ENCODE data around the gene DNAJC16.

The DNAJC16 gene

DNA sequence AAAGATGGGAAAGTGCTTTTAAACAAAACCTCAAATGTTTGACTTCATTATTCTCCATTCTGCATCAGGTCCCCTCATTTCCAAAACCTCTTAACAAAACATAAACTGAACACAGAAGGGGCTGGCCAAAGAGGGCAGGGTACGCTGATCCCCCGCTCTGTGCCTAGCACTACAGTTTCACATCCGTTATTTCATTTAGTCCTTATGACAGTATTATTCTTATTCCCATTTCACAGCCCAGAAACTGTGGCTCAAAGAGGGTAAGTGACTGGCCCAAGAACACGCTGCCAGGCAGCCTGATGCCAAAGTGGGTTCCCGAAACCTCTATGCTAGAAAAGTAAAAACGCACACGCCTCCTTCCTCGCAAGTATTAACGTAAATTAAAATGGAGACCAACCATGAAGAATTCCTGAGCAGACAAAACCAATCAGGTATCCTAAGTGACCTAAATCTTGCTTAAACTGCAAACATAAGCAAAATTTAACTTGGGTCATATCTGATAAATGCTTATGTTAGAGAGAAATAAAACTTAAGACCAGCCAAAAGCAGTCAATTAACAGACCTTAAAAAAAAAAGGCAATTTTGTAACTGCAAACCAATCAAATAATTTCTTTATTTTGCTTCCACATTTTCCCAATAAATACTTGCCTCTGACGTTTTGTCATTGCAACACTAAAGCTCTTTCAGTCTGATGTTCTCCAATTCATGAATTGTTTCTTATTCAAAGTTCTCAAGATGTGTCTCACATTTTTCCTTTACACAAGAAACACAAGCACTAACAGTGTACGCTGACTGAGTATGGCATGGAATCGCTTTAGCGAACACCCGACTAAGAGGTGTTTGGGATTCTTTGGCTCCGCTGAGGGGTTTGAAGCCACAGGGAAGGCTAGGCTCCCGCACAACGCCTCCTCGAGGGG, 3.3 kb upstream of the DNAJC16 start (continued):
- no peak for TF ChIP-seq ZNF561 (tag by site-specific recombination; IDR thresholded peaks at IDR 0.05; ENCODE audit: borderline replicate concordance)

DNA sequence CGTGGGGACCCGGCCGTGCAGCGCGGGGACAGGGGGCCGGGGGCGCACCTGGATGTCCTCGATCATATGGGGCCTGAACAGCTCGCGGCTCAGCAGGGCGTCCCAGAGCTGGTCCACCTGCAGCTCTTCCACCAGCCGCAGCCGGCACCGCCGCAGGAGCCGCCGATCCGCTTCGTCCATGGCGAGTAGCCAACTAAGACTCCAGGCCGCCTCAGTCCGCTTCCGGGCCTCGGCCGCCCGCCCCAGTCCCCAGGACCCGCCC, 2.7 kb upstream of the DNAJC16 start, which contains the start of gene CASP9:
Gene CASP9, minus strand, starts transcription at position 195 of the 262 bp plus-strand sequence. Its CDS starts 15 bp downstream, at position 180.
- H3K9me3 ChIP-seq (ENCODE audit: control insufficient read depth, insufficient read depth, low read depth, low read length): no peaks in the 10 kb centered on the region
- H3K36me3 ChIP-seq (ENCODE audit: control insufficient read depth in 2 of 2, insufficient read depth in 1 of 2, low read length in 2 of 2): peaks cover 0 to under 1% of the 10 kb centered on the region in 2 experiments; a peak in 1 of 3 replicates
- H3K4me1 ChIP-seq (ENCODE audit: control insufficient read depth, insufficient read depth, low read length): peaks cover 7% of the 10 kb centered on the region
- peak within 1 kb of the TSS; percentile 83 for H3K4me3 ChIP-seq (ENCODE audit: low read depth, low read length)
- ChIA-PET CTCF (no interaction called here), POLR2A (interaction anchor here (0.6 kb wide), 1 partner anchor 1916 kb away, joined by 3 read pairs; the partner anchor contains the start of gene RCC2)
- peak within 1 kb of the TSS; percentile 16; the same call in 1 of the 2 replicates for H3K27ac ChIP-seq (ENCODE audit: extremely low read depth, low read depth, low read length)
- TF ChIP-seq SETDB1 (IDR thresholded peaks at IDR 0.05; ENCODE audit: insufficient read length, low read length) (no peak), GLIS2 (tag by site-specific recombination; IDR thresholded peaks at IDR 0.05) (peak; percentile 26), ZNF664 (tag by site-specific recombination; IDR thresholded peaks at IDR 0.05) (no peak), ZNF621 (tag by site-specific recombination; IDR thresholded peaks at IDR 0.05) (no peak), ZNF623 (tag by site-specific recombination; IDR thresholded peaks at IDR 0.05) (no peak), ZNF560 (tag by site-specific recombination; IDR thresholded peaks at IDR 0.05; ENCODE audit: borderline replicate concordance) (no peak), ZNF10 (tag by site-specific recombination; IDR thresholded peaks at IDR 0.05) (no peak), ZNF132 (tag by site-specific recombination; IDR thresholded peaks at IDR 0.05; ENCODE audit: borderline replicate concordance) (no peak), YY1 (tag by site-specific recombination; IDR thresholded peaks at IDR 0.05) (no peak), ZNF133 (tag by site-specific recombination; IDR thresholded peaks at IDR 0.05) (no peak), KLF9 (tag by site-specific recombination; IDR thresholded peaks at IDR 0.05; ENCODE audit: low read depth) (peak; percentile 25; the same call in 1 of the 2 replicates), SP7 (tag by site-specific recombination; IDR thresholded peaks at IDR 0.05) (peak; percentile 16), MZF1 (tag by site-specific recombination; IDR thresholded peaks at IDR 0.05; ENCODE audit: borderline replicate concordance) (no peak), ZNF830 (tag by site-specific recombination; IDR thresholded peaks at IDR 0.05; ENCODE audit: low read depth) (no peak), ZNF341 (tag by site-specific recombination; IDR thresholded peaks at IDR 0.05; ENCODE audit: low read depth) (peak; percentile 93), TRIM28 (IDR thresholded peaks at IDR 0.05; ENCODE audit: borderline replicate concordance, low read length) (no peak), SCRT2 (tag by site-specific recombination; IDR thresholded peaks at IDR 0.05) (peak; percentile 61), ZBTB17 (tag by site-specific recombination; IDR thresholded peaks at IDR 0.05) (no peak), ZFP37 (tag by site-specific recombination; IDR thresholded peaks at IDR 0.05) (no peak), ZNF223 (tag by site-specific recombination; IDR thresholded peaks at IDR 0.05) (no peak), ZFHX2 (tag by site-specific recombination; conservative IDR thresholded peaks at IDR 0.05) (no peak)
- TF ChIP-seq, protein P1, sequence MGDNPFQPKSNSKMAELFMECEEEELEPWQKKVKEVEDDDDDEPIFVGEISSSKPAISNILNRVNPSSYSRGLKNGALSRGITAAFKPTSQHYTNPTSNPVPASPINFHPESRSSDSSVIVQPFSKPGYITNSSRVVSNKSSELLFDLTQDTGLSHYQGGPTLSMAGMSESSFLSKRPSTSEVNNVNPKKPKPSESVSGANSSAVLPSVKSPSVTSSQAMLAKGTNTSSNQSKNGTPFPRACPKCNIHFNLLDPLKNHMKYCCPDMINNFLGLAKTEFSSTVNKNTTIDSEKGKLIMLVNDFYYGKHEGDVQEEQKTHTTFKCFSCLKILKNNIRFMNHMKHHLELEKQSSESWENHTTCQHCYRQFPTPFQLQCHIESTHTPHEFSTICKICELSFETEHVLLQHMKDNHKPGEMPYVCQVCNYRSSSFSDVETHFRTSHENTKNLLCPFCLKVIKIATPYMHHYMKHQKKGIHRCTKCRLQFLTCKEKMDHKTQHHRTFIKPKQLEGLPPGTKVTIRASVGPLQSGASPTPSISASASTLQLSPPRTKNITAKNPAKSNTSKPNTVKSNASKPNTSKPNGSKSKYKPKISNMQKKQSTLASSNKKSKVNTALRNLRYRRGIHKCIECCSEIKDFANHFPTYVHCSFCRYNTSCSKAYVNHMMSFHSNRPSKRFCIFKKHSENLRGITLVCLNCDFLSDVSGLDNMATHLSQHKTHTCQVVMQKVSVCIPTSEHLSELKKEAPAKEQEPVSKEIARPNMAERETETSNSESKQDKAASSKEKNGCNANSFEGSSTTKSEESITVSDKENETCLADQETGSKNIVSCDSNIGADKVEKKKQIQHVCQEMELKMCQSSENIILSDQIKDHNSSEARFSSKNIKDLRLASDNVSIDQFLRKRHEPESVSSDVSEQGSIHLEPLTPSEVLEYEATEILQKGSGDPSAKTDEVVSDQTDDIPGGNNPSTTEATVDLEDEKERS (tag by site-specific recombination; IDR thresholded peaks at IDR 0.05): no peak
- TF ChIP-seq, protein P2, sequence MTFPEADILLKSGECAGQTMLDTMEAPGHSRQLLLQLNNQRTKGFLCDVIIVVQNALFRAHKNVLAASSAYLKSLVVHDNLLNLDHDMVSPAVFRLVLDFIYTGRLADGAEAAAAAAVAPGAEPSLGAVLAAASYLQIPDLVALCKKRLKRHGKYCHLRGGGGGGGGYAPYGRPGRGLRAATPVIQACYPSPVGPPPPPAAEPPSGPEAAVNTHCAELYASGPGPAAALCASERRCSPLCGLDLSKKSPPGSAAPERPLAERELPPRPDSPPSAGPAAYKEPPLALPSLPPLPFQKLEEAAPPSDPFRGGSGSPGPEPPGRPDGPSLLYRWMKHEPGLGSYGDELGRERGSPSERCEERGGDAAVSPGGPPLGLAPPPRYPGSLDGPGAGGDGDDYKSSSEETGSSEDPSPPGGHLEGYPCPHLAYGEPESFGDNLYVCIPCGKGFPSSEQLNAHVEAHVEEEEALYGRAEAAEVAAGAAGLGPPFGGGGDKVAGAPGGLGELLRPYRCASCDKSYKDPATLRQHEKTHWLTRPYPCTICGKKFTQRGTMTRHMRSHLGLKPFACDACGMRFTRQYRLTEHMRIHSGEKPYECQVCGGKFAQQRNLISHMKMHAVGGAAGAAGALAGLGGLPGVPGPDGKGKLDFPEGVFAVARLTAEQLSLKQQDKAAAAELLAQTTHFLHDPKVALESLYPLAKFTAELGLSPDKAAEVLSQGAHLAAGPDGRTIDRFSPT (tag by site-specific recombination; IDR thresholded peaks at IDR 0.05): 0 out of 2 replicates have a peak, but pooled peaks have one; percentile 11
- TF ChIP-seq, protein P3, sequence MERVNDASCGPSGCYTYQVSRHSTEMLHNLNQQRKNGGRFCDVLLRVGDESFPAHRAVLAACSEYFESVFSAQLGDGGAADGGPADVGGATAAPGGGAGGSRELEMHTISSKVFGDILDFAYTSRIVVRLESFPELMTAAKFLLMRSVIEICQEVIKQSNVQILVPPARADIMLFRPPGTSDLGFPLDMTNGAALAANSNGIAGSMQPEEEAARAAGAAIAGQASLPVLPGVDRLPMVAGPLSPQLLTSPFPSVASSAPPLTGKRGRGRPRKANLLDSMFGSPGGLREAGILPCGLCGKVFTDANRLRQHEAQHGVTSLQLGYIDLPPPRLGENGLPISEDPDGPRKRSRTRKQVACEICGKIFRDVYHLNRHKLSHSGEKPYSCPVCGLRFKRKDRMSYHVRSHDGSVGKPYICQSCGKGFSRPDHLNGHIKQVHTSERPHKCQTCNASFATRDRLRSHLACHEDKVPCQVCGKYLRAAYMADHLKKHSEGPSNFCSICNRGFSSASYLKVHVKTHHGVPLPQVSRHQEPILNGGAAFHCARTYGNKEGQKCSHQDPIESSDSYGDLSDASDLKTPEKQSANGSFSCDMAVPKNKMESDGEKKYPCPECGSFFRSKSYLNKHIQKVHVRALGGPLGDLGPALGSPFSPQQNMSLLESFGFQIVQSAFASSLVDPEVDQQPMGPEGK (tag by site-specific recombination; IDR thresholded peaks at IDR 0.05): peak; percentile 25; the same call in 1 of the 2 replicates
- TF ChIP-seq, protein P4, sequence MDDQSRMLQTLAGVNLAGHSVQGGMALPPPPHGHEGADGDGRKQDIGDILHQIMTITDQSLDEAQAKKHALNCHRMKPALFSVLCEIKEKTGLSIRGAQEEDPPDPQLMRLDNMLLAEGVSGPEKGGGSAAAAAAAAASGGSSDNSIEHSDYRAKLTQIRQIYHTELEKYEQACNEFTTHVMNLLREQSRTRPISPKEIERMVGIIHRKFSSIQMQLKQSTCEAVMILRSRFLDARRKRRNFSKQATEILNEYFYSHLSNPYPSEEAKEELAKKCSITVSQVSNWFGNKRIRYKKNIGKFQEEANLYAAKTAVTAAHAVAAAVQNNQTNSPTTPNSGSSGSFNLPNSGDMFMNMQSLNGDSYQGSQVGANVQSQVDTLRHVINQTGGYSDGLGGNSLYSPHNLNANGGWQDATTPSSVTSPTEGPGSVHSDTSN (CRISPR knock-in tag; IDR thresholded peaks at IDR 0.05): 0 out of 2 replicates have a peak, but pooled peaks have one; percentile 45
- TF ChIP-seq, protein P5, sequence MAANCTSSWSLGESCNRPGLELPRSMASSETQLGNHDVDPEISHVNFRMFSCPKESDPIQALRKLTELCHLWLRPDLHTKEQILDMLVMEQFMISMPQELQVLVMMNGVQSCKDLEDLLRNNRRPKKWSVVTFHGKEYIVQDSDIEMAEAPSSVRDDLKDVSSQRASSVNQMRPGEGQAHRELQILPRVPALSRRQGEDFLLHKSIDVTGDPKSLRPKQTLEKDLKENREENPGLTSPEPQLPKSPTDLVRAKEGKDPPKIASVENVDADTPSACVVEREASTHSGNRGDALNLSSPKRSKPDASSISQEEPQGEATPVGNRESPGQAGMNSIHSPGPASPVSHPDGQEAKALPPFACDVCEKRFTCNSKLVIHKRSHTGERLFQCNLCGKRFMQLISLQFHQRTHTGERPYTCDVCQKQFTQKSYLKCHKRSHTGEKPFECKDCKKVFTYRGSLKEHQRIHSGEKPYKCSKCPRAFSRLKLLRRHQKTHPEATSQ (tag by site-specific recombination; IDR thresholded peaks at IDR 0.05): no peak
